Erythroblast (primary cell): ENCODE measurements around the gene HID1.
A peak's percentile ranks its signal among the peaks of the same experiment; 100 is the strongest.

Source experiments
- DNase-seq, 2 experiments: peaks; one replicate each; lab custom pipeline; 2025; lab: John Stamatoyannopoulos, UW
- GATA1 ChIP-seq: IDR thresholded peaks from 2 replicates; pipeline ENCODE4 v1.6.1; 2011; ENCODE audit warnings: low read depth, mild to moderate bottlenecking, control low read depth, low read length, moderate library complexity
- POLR2A ChIP-seq: IDR thresholded peaks from 2 replicates; pipeline ENCODE4 v1.6.1; 2011; ENCODE audit warnings: mild to moderate bottlenecking, low read length

HID1 gene

GRCh38 chr17:74941128-74941725 lies 31.3 kb downstream of the HID1 start:
- TF ChIP-seq POLR2A (no peak), GATA1 (no peak)
- no peak for DNase-seq

GRCh38 chr17:74939534-74939933 lies 33.0 kb downstream of the HID1 start:
- no peak for DNase-seq
- TF ChIP-seq POLR2A (no peak), GATA1 (no peak)

DNA sequence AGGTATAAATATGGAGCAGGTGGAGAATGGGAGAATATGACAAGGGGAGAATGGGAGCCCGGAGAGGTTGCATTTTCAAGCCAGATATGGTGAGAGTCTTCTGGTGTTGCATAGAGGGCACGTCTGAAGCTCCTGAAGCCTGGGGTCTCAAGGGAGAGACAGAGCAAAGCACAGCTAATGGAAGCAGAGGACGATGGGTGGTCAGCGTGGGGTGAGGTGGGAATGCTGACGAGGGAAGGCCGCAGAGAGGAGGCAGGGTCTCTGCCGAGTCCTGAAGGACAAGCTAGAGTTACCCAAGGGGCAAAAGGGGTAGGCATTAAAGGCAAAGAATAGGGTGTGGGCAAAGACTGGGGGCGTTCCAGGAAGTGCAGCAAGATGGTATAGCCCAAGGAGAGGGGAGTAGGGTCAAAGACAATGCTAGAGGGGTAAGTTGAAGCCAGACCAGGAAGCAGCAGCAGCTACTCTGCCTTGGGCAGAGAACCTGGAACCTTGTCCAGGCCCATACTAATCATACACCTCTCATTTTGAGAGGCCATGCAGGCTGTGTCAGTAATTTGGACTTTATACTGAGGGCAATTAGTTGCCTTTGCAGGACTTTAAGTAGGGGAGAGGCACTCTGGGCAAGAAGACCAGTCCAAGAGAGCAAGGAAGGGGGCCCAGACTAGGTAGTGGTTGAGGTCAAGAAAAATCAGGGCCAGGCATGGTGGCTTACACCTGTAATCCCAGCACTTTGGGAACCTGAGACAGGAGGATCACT lies 34.2 kb downstream of the HID1 start:
- TF ChIP-seq GATA1 = no peak
- no peak for TF ChIP-seq POLR2A
- no peak for DNase-seq

DNA sequence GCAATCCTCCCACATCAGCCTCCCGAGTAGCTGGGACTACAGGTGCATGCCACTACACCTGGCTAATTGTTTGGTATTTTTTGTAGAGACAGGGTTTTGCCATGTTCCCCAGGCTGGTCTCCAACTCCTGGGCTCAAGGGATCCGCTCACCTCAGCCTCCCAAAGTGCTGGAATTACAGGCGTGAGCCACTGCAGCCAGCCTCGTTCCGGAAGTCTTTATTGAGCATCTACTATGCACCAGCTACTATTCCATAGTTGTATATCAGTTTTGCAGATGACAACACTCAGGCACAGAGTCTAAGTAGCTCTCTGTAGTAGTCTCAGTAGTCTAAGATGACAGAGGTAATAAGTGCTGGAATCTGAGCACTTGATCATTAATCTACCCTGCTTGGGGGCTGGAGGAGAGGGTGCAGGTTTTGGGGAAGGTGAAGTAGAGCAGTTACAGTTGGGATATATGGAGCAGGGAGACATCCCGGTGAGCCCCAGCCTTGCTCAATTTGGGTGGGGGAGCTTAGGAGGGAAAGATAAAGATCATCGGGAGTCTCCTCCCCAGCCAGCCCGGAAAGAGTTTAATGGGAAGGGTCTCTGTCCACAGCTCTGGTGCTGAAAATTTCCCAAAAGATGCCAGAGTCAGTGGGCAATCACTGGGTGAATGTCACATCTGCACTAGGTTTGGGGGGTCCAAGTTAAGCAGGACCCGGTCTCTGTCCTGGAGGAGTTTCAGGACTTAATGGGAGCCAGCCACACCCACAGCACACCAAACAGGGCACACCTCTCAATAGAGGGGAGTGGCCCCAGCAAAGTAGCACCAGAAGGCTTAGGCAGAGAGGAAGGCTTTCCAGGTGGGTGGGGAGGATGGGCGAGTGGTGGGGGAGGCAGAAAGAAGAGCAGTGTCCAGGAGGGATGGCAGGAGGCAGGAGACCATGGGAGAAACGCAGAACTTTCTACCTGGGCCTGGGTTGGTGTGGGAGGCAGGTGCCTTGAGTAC lies 35.2 kb downstream of the HID1 start:
- no peak for DNase-seq
- TF ChIP-seq POLR2A = no peak

DNA sequence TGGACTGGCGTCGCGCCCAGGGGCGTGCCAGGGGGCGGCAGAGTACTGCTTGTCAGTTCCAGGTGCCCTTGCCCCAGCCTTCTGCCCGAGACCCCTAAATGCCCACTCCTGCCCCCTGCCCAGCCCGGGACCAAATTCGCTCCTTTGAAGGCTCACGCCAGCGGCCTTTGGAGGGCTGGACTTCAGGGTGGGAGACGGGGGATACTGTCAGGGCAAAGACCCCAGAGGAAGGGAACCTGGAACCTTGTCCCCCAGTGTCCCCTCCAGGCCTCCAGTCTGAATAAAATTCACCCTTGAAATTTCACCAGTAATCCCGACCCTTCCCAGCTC lies 36.1 kb downstream of the HID1 start:
- no peak for DNase-seq
- TF ChIP-seq POLR2A = no peak
- no peak for TF ChIP-seq GATA1

DNA sequence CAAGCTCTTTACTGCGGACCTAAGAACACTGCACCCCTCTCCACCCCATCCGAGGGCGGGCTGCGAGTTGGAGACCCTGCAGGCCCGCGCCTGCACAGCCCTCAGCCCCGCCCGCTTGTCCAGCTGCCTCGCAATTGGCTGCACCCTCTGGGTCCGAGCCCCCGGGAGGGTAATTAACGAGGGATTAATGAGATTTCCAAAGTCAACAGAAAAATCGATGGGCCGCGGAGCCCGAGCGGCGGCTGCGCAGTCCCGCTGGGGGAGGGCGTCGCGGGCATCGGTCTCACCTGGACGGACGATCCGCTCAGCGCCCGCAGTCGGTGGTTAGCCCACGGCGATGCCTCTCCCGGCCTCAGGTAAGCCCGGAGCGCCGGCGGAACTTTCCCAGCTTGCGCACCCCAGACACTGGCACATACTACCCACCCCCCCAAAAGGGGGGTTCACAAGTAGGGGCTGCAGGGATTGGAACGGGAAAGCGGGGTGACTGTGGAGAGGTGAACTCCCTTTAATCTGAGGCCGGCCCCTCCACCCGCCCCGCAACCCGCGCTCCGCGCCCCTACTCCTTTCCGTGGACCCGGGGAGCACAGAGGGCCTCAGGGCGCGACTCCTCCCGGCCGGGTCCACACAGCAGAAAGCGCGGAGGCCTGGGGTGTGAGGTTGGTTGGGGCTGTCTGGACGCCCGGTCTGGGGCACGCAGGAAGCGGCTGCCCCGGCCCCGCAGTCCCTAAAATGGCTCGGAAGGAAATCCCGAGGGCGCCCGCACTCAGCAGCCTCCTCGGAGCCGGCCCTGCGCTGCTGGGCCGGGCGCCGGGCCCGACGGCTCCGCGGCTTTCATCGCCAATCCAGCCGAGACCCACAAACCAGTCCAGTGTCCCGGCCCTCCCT lies 36.7 kb downstream of the HID1 start, which contains the start of gene OTOP3:
TSS of gene OTOP3 (plus strand) at position 314 of the 885 bp plus-strand sequence. CDS start at position 338, 24 bp downstream.
- no peak for DNase-seq
- TF ChIP-seq GATA1 = no peak
- TF ChIP-seq POLR2A = no peak

DNA sequence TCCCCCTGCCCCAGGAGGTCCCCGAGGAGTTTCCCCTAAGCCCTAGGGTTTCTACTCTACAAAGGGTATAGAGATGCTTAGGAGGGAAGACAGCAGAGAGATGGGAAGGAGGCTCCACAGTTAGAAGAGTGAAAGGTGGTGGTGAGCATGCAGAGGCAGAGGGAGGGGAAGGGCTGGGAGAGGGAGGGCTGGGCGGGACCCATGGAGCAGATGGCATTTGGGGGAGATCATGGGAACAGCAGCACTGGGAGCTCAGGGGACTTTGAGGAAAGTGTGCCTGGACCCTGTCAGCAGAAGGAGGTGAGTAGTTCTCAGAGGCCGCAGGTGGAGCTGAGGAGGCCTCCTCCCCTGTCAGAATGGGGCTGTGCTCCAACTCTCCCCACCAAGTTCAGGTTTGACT lies 37.5 kb downstream of the HID1 start:
- no peak for TF ChIP-seq GATA1
- no peak for TF ChIP-seq POLR2A
- no peak for DNase-seq

DNA sequence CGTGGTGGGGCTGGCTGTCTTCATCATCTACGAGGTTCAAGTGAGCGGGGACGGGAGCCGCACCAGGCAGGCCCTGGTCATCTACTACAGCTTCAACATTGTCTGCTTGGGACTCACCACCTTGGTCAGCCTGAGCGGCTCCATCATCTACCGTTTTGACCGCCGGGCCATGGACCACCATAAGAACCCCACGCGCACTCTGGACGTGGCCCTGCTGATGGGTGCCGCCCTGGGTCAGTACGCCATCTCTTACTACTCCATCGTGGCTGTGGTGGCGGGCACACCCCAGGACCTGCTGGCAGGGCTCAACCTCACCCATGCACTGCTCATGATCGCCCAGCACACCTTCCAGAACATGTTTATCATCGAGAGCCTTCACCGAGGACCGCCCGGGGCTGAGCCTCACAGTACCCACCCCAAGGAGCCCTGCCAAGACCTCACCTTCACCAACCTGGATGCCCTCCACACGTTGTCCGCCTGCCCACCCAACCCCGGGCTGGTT lies 42.0 kb downstream of the HID1 start:
- no peak for DNase-seq
- no peak for TF ChIP-seq POLR2A
- TF ChIP-seq GATA1 = no peak

GRCh38 chr17:74928786-74929185 lies 43.8 kb downstream of the HID1 start:
- no peak for DNase-seq
- TF ChIP-seq GATA1 (no peak), POLR2A (no peak)

DNA sequence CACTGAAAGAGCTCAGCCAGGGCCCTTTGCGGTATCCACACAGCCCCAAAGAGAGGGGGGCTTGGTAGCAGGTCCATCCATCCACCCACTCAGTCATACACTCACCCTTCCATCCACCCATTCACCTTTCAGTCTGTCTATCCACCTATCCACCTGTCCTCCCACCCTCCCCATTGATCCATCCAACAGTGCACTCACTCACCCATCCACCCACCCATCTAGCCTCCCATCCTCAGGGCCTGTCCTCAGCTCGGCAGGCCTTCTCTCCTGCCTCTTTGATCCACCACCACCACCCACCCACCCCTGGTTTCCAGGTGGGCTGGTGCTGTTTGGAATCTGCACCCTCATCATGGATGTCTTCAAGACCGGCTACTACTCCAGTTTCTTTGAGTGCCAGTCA lies 47.3 kb downstream of the HID1 start:
- DNase-seq = no peak
- TF ChIP-seq POLR2A (no peak), GATA1 (no peak)

GRCh38 chr17:74924250-74924948 lies 48.2 kb downstream of the HID1 start, which contains the start of gene OTOP2:
Gene OTOP2, plus strand, starts transcription at chr17:74924273. Its CDS starts 360 bp downstream, at chr17:74924633.
- no peak for TF ChIP-seq GATA1
- no peak for TF ChIP-seq POLR2A
- no peak for DNase-seq

- TF ChIP-seq POLR2A (no peak), GATA1 (no peak)
- DNase-seq = peak; percentile 67 to 83
Measured at GRCh38 chr17:74923538-74924249, 48.9 kb downstream of the HID1 start.
